ENCODE results near the gene ESF1. TPM values are rescaled to one million over a fixed set of nuclear protein-coding genes. Genes with fewer than 3 reads are reported as not detected.

ESF1 gene
- total and polyA plus RNA-seq, 2 donors (not counting 1 experiment from before 2014, with no cell fraction given) = 0.81 to 13.9 TPM

GRCh38 chr20:13799974-13800373, 15.3 kb upstream of the ESF1 start:
- ChIA-PET POLR2A (no interaction called here), CTCF (interaction anchor here (0.8 to 1.1 kb wide), 2 partner anchors 19 to 20 kb away, joined by 3 read pairs; no protein-coding TSS in a partner anchor)
- Histone ChIP-seq H2AFZ (ENCODE audit: insufficient read depth, low read depth, low read length, poor library complexity, severe bottlenecking) (no peak overlapping the region), H3K27me3 (replicated peaks in 1 of 4; ENCODE audit: control extremely low read depth in 1 of 4, control insufficient read depth in 3 of 4, insufficient read depth in 4 of 4, low read length in 3 of 4) (no peaks in the 10 kb centered on the region), H3K9me3 (ENCODE audit: control extremely low read depth in 1 of 3, control insufficient read depth in 2 of 3, insufficient read depth in 1 of 3, low read length in 2 of 3) (no peaks in the 10 kb centered on the region), H3K9ac (ENCODE audit: low read length) (no peak overlapping the region), H4K20me1 (ENCODE audit: control insufficient read depth, insufficient read depth, low read length, poor library complexity, severe bottlenecking) (no peaks in the 10 kb centered on the region), H3K4me1 (ENCODE audit: control insufficient read depth in 2 of 2, insufficient read depth in 2 of 2, low read length in 2 of 2) (no peaks in the 10 kb centered on the region), H3K27ac (ENCODE audit: low read length in 2 of 2) (no peak overlapping the region), H3K4me2 (replicated peaks; ENCODE audit: low read depth, low read length, poor library complexity, severe bottlenecking) (no peak overlapping the region), H3K4me3 (ENCODE audit: control extremely low read depth in 1 of 5, extremely low read depth in 1 of 5, insufficient read depth in 1 of 5, low read depth in 2 of 5, low read length in 4 of 5) (no peak overlapping the region), H3K79me2 (ENCODE audit: control insufficient read depth, insufficient read depth, low read length) (no peaks in the 10 kb centered on the region), H3K36me3 (replicated peaks in 1 of 2; ENCODE audit: control extremely low read depth in 1 of 2, control insufficient read depth in 1 of 2, extremely low read depth in 1 of 2, insufficient read depth in 2 of 2, low read length in 1 of 2) (peaks cover 2 to 75% of the 10 kb centered on the region in 2 experiments)
- TF ChIP-seq CTCF (IDR thresholded peaks at IDR 0.05) (no peak), EZH2 (IDR thresholded peaks at IDR 0.05; ENCODE audit: borderline replicate concordance, insufficient read depth, low read depth, low read length, poor library complexity, severe bottlenecking) (no peak)
- Mint-ChIP-seq H3K27ac (no peak overlapping the region), H3K4me1 (no peaks in the 10 kb centered on the region), H3K27me3 (no peaks in the 10 kb centered on the region), H3K4me3 (no peak overlapping the region), H3K9me3 (ENCODE audit: insufficient read depth) (no peaks in the 10 kb centered on the region)
- ATAC-seq (ENCODE audit: low read depth) (no peak), DNase-seq (no peak)
- intact Hi-C loops (cut with micrococcal nuclease) = no loop called here
- 88% methylated on average over 2 of the region's 2 CpGs for WGBS (ENCODE audit: insufficient coverage)

GRCh38 chr20:13799040-13799439, 14.3 kb upstream of the ESF1 start:
- ChIA-PET CTCF (interaction anchor here (1.7 kb wide), 1 partner anchor 21 kb away, joined by 6 read pairs; no protein-coding TSS in a partner anchor), POLR2A (no interaction called here)
- Histone ChIP-seq H4K20me1 (ENCODE audit: control insufficient read depth, insufficient read depth, low read length, poor library complexity, severe bottlenecking) (no peaks in the 10 kb centered on the region), H3K36me3 (replicated peaks in 1 of 2; ENCODE audit: control extremely low read depth in 1 of 2, control insufficient read depth in 1 of 2, extremely low read depth in 1 of 2, insufficient read depth in 2 of 2, low read length in 1 of 2) (peaks cover 0 to 76% of the 10 kb centered on the region in 2 experiments), H3K79me2 (ENCODE audit: control insufficient read depth, insufficient read depth, low read length) (no peaks in the 10 kb centered on the region), H3K4me2 (replicated peaks; ENCODE audit: low read depth, low read length, poor library complexity, severe bottlenecking) (no peak overlapping the region), H2AFZ (ENCODE audit: insufficient read depth, low read depth, low read length, poor library complexity, severe bottlenecking) (no peak overlapping the region), H3K27ac (ENCODE audit: low read length in 2 of 2) (no peak overlapping the region), H3K4me1 (ENCODE audit: control insufficient read depth in 2 of 2, insufficient read depth in 2 of 2, low read length in 2 of 2) (no peaks in the 10 kb centered on the region), H3K9ac (ENCODE audit: low read length) (no peak overlapping the region), H3K9me3 (ENCODE audit: control extremely low read depth in 1 of 3, control insufficient read depth in 2 of 3, insufficient read depth in 1 of 3, low read length in 2 of 3) (no peaks in the 10 kb centered on the region), H3K27me3 (replicated peaks in 1 of 4; ENCODE audit: control extremely low read depth in 1 of 4, control insufficient read depth in 3 of 4, insufficient read depth in 4 of 4, low read length in 3 of 4) (no peaks in the 10 kb centered on the region), H3K4me3 (ENCODE audit: control extremely low read depth in 1 of 5, extremely low read depth in 1 of 5, insufficient read depth in 1 of 5, low read depth in 2 of 5, low read length in 4 of 5) (no peak overlapping the region)
- no peaks in the 10 kb centered on the region for H3K9me3 Mint-ChIP-seq (ENCODE audit: insufficient read depth)
- no peak overlapping the region for H3K4me3 Mint-ChIP-seq
- WGBS (ENCODE audit: insufficient coverage) = 100% methylated on average over 2 of the region's 5 CpGs
- intact Hi-C loops (cut with micrococcal nuclease) = no loop called here
- DNase-seq (no peak), ATAC-seq (ENCODE audit: low read depth) (no peak)
- H3K4me1 Mint-ChIP-seq = no peaks in the 10 kb centered on the region
- TF ChIP-seq CTCF (IDR thresholded peaks at IDR 0.05) = no peak
- no peak for TF ChIP-seq EZH2 (IDR thresholded peaks at IDR 0.05; ENCODE audit: borderline replicate concordance, insufficient read depth, low read depth, low read length, poor library complexity, severe bottlenecking)
- H3K27me3 Mint-ChIP-seq = no peaks in the 10 kb centered on the region
- H3K27ac Mint-ChIP-seq = no peak overlapping the region
